Measurements from ENCODE around the gene ATP7B.

DNA sequence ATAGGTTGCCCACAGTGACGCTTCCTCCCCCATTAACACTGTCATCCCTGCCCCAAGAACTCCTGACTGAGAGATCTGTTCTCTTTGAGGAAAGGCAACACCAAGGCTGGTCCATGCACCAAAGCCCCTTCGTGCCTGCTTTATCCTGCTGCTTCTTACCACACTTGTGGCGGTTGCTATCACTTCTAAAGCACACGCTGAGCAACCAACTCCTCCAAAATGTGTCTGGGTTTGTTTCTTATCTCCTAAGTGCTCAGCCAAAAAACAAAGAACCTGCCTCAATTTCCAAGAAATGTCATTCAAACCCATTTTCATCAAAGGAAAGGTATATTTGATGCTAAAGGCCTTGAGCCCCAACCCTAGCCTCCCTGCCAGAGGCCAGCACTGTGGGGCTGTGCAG lies 14.6 kb downstream of the ATP7B start:
- TF ChIP-seq GATA2 (IDR thresholded peaks at IDR 0.05; ENCODE audit: low read depth, low read length) (no peak), GATA3 (IDR thresholded peaks at IDR 0.05; ENCODE audit: low read depth, low read length) (no peak)

Measured in SH-SY5Y (cell line).